ENCODE results near the gene IGSF1.

Gene IGSF1, protein sequence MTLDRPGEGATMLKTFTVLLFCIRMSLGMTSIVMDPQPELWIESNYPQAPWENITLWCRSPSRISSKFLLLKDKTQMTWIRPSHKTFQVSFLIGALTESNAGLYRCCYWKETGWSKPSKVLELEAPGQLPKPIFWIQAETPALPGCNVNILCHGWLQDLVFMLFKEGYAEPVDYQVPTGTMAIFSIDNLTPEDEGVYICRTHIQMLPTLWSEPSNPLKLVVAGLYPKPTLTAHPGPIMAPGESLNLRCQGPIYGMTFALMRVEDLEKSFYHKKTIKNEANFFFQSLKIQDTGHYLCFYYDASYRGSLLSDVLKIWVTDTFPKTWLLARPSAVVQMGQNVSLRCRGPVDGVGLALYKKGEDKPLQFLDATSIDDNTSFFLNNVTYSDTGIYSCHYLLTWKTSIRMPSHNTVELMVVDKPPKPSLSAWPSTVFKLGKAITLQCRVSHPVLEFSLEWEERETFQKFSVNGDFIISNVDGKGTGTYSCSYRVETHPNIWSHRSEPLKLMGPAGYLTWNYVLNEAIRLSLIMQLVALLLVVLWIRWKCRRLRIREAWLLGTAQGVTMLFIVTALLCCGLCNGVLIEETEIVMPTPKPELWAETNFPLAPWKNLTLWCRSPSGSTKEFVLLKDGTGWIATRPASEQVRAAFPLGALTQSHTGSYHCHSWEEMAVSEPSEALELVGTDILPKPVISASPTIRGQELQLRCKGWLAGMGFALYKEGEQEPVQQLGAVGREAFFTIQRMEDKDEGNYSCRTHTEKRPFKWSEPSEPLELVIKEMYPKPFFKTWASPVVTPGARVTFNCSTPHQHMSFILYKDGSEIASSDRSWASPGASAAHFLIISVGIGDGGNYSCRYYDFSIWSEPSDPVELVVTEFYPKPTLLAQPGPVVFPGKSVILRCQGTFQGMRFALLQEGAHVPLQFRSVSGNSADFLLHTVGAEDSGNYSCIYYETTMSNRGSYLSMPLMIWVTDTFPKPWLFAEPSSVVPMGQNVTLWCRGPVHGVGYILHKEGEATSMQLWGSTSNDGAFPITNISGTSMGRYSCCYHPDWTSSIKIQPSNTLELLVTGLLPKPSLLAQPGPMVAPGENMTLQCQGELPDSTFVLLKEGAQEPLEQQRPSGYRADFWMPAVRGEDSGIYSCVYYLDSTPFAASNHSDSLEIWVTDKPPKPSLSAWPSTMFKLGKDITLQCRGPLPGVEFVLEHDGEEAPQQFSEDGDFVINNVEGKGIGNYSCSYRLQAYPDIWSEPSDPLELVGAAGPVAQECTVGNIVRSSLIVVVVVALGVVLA (N-terminal part only)

DNA sequence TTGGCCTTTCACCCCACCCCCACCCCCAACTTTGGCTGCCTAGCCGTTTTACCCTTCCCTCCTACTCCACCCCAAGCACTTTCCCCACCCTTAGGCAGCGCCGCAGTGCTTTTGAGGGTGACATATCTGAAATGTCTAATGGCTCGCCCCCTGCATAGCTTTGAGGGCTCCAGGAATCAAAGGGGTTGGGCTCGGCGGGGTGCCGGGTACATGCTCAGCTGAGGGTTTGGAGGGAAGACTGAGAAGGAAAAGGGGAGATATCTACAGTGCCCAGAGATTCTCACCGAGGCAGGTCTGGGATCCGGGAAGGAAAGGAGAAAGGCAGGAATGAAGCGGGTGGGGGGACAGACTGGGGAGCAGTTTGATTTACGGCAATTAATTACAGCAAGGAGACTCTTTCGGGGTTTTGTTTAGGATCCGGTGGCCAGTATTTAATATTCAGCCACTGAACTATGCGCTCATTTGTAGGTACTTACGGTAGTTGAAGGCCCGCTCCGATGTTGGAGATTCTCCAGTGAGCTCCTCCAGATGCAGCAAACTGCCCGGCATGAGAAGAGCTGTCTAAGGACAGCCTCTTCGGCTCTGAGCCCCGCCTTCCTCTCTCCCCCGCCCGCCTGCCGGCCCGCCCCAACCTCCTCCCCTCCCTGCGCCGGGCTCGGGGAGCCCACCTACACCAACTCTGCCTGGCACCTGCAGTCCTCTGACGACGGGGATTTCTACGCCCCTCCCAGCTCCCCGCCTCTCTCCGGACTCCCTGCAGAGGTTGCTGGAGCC lies at the start of gene IGSF1:
Gene IGSF1, minus strand, starts transcription at position 569 of the 774 bp plus-strand sequence. CDS start 2,632 bp downstream, outside the sequence.
- no peak for DNase-seq

DNA sequence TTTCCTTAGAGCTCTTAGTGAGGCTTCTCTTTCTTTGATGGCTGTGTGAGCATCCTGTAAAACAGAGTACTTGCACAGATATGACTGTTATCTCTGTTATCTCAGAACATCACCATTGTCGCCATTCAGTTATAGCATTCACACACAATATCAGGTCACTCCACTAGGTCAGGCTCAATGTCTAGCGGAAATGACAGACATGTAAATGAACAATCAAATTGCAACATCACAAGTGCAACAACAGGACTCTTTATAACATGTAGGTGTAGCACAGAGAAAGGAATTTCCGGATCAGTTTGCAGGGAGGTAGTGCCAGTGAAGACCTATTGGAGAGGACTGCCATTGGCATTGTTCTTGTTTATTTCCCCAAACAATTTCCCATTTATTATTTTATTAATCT lies 43.2 kb upstream of the IGSF1 start:
- no peak for DNase-seq

DNA sequence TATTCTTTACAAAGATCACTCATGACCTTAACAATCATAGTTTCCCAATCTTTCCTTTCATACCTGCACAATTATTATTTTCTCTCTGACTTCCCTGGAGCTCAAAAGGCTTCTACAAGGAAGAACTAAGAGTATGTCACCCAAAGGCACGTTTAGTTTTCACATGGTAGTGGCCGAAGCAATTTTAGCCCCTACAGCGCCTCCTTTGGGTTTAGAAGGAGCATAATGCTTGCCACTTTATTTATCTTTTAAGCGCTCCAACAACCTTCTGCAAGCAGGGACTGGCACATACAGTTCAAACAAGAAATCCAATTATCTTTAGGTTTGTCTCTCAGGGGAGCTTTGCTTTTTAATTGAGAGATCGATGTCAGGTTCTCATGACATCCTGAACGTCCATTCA lies 42.0 kb upstream of the IGSF1 start:
- no peak for DNase-seq

DNA sequence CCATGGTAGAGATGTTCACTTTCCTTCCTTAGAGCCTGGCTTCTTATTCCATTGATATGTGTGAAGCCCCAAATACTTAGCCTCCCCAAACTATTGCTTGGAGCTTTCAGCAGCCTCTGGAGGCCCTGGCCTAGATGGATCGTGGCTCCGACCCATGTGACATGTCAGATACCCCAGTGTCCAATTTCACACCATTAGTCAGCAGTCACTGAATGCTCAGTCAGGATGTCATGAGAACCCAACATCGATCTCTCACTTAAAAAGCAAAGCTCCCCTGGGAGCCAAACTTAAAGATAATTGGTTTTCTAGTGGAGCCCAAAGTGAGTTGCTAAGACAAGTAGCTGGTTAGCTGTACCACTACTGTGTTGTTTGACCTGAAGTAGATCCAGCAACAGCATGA lies 41.6 kb upstream of the IGSF1 start:
- no peak for DNase-seq

DNA sequence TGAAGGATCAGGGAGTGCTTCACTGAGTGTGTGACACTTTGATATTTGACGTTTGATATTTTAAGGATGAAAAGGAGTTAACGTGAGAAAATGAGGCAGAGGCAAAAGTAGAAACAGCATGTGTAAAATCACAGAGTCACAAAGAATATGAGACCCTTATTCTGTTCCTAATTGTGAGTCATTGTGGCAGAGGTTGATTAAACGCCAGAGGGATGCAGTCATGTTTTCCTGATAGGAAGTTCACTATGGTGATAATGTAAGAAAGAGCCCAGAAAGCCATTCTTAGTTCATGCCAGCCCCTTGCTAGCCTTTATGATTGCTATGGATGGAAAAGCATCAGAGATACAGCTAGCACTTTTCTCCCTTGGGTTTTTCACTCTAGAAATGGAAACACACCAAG lies 33.5 kb upstream of the IGSF1 start:
- DNase-seq: no peak

DNA sequence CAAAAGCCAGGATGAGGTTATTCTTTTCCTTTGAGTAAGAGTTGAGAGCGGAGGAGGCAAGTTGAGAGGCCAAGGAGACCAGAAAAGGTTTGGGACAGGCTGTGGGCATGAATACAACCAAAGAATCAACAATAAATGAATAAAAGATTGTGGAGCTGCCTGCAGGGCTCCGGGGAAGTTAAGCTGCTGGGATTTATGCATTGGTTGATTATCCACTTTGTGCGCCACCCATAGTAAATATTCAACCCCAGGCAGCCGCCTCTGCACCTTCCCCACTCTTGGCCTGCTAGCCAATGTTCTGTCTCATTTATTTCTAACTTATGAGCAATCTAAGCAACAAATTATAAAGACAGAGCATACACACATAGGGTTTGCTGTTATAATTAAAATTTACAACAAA lies 28.2 kb upstream of the IGSF1 start:
- DNase-seq: no peak

DNA sequence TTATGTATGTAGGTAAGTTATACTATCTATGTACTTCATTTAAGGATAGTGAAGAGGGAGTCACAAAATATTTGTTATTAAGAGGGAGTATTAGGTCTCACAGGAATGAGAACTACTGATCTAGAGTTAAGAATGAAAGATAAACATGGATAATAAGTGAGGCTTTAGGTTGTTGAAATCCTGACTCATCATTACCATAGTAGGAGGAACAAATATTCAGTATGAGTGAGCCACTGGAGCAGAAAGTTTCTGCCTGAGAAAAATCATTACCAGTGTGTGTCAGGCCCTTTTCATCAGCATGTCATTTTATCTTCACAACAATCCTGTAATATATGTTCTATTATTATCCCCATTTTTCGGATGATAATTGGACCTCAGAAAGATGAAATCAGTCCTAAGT lies 27.2 kb upstream of the IGSF1 start:
- no peak for DNase-seq

DNA sequence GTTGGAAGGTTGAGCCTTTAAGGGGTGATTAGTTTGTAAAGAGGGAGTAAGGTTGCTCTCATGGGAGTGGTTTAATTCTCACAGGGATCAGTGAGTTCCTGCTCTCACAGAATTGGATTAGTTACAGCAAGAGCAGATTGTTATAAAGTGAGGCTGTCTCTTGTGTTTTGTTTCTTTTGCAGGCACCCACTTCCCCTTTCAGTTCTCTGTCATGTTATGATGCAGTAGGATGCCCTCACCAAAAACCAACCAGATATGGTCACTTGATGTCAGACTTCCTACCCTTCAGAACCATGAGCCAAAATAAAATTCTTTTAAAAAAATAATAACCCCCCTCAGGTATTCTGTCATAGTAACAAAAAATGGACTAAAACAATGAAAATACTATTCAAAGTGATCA lies 19.9 kb upstream of the IGSF1 start:
- no peak for DNase-seq

DNA sequence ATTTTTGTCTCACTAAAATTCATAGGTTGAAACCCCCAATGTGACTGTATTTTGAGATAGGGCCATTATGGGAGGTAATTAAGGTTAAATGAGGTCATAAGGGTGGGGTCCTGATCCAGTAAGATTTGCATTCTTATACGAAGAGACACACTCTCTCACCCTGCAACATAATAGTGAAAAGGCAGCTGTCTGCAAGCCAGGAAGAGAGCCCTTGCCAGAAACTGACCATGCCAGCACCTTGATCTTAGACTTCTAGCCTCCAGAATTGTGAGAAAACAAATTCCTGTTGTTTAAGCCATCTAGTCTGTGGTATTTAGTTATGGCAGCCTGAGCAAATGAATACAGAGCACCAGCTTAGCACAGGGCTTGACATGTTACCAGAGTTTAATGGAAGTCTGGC lies 17.5 kb upstream of the IGSF1 start:
- DNase-seq: no peak

DNA sequence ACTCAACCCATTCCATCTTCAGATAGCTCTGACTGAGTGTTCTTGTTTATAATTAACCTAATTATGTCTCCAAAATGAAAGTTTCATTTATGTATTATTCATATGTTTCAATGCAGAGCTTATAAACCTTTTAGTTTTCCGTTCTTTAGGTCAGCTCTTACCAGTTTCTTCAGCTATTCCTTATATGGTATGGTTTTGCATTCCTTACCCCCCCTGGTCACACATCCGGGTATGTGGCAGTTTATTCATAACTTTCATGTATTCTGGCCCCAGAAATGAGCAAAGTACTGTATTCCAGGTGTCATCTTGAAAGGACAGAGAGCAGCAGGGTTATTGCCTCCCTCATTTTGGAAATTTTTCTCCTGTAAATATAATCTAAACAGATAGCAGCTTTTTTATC lies 16.8 kb upstream of the IGSF1 start:
- no peak for DNase-seq

DNA sequence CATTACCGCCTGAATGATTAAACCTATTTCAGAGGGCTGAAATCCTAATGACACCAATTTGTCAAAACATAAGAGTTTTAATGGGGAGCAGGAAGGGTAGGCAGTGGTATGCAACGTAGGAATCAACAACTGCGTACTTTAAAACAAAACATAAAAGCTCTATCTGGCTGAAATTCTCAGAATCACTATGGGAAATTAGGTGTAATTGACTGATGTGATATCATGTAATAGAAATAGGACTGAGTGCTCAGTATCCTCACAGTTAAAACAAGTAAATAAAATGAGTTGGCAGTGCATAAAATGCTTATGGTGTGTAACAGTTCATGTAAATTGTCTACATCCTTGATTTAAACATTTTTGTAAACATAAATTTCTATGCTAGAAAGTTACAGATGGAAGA lies 13.6 kb upstream of the IGSF1 start:
- DNase-seq: no peak

DNA sequence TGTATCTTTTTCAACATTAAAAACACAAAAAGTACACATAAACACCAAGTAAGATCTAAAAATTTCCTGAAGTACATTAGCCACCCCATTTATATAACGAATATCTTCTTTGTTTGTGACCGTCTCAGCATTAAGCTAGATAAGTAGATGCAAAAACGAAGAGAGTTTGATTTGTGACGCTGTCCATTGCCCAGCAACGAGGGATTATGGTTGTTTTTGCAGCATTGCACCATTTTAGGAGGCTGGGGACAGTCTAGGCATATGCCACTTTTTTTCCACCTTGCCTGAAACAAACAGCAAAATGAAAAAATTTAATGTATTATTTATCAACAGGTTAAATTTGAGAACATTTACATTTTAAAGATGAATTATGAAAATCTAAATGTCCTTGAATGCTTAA lies 12.0 kb upstream of the IGSF1 start:
- DNase-seq: no peak

DNA sequence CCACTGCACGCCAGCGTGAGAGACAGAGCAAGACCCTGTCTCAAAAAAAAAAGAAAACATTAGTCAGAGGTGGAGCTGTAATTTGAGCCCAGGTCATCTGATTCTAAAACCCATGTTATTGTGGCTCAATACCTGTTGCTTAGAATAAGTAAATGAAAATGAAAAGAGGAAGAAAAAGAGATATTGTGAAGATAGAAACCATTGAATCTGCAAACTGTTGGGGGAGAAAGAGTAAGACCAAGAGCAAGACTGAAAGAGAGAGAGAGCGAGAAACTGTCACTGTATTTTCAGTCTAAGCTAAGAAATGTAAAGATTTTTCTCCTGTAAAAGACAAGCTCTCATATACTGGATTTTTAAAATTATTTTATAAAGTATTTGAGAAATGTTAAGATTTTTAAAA lies 9.7 kb upstream of the IGSF1 start:
- DNase-seq: no peak

DNA sequence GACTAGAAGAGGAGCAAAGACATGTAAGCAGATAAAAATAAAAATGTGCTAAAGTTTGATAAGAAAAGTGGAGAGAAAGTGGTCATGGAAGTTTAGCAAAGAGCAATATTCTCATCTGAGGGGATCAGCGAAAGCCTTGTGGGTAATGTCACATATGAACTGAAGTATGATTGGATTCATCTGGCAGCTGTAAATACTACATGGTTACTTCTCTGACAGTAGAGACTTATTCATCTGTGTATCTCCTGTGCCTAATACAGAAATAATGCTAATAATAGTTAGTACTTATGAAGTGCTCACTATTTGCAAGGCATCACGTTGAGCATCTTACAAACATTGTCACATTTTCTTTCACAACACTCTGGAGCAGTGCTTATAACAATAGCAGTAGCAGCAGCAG lies 8.9 kb upstream of the IGSF1 start:
- no peak for DNase-seq

DNA sequence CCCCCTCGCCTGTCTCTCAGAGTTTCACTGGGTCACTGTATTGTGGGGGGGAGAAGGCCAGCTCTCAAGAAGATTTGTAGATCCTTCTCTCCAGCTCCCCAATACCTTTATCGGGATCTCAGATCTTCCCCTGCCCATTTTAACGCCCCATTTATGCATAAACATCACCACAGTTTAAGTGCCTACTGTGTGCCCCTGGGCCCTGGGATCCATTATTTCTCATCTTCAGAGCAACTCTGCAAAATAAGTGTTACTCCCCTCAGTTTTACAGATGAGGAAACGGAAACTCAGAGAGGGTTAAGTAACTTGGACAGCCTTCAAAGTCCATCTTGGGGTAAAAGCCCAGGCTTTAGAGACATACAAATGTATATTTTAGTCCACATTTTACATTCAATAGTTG lies 421 bp upstream of the IGSF1 start:
- DNase-seq: no peak

DNA sequence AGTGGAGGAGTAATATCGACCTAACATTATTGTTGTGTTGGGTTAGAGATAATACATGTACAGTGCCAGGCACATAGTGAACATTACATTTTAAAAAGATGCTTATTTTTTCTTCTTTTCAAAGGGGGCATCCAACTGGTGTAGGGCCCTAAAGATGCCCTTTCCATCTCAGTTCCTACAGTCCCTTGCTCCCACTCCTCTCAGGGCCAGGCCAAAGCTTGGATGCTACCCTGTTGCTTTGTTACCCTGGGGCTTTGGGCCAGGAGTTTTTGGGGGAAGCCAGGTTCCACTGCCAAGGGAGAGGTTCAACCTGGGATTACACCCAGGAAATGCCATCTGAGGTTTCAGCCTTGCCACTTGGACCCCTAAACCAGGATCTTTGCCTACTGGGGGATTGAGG lies 918 bp downstream of the IGSF1 start:
- DNase-seq: no peak

DNA sequence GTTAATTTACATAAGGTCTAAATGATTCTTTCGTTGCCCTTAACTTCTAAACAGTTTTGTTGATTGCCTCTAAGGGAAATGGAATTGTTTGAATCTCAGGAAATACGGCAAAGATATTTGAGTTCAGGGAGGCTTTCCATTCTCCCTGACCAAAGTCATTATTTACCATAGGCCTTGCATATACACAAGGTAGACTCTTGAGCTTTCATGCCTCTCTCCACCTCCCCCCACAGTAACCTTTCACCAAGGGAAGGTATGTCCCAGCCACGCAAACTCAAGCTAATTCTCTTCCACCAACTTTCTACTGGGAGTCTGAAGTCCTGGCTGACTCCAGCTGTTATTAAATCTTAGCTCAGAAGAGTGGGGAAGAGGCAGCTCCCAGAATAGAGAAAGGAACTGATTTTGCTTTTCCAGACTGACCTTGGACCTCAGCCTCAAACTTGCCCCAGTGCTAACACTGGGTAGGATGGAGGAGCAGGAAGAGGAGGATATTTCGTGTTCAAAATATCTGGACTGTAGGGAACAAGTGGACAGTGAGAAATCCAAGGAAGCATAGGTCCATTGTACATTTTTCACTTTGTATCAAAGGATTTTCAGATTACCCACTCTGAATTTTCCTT lies 1.4 kb downstream of the IGSF1 start:
- DNase-seq: no peak

DNA sequence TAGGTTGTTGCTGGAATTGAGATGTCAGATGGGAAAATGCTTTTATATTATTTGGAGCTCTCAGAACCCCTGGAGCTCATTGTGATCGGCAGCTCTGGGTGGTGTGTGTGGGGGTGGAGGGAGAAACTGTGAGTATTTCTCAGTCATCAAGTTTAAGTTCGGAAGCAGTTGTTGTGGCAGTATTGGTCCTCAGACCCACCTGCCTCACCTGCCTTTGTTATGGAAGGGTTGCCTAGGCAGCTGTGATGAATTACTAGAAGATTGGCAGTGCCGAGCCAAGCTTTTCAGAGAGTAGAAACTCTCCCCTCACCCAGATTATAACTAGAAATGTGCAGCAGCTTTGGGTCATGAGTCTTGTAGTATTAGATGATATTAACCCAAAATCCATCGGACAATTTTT lies 9.5 kb downstream of the IGSF1 start:
- DNase-seq: no peak

DNA sequence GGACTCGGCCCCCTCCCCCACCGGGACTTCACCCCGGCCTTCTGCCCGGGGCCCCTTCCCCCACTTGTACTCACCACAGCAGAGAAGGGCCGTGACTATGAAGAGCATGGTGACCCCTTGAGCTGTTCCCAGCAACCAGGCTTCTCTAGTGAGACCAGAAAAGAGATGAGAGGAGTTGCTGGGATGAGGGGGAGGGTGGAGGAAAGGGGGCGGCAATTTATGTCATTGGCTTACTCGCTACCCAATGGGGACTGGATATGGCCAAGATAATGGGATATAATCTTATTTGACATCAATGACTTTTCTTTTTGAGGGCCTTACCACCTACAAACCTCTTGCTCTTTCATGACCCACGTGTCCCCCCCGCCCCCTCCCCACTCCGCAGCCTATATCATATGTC lies 9.9 kb downstream of the IGSF1 start:
- no peak for DNase-seq

DNA sequence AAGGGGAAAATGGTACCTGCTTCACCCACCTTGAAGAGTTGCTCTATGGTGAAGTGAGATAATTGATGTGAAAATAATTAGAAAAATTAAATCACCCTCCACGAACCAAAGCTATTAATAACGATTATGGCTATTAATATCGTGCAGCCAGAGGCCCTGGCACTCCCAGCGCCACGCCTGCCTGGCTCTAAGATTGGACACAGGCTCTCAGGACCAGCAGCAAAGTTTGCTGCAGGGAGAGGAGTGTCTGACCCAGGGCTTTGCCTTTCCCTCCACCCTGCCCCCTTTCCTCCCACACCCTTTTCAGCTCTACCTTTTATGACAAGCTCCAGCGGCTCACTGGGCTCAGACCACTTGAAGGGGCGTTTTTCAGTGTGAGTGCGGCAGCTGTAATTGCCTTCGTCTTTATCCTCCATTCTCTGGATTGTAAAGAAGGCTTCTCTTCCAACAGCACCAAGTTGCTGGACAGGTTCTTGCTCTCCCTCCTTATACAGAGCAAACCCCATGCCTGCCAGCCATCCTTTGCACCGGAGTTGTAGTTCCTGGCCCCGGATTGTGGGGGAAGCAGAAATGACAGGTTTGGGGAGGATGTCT lies 11.5 kb downstream of the IGSF1 start:
- DNase-seq: no peak

DNA sequence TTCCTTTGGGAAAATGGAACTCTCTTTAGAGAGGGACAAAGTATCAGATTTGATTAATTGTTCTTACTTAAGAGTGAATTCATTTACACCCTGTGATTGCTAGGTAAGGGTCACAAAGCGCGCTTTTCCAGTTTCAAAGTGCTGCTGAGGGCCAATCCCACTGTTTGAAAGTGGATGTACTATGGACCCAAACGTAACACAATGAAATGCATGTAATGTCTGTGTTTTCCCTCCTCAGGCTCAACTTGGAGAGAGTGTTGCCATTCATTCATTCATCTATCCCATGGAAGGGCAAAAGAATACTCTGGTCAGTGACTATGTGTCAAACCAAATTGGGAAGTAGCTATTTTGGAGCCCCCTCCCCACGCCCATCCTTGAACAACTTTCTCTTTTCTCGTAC lies 16.1 kb downstream of the IGSF1 start:
- DNase-seq: no peak

DNA sequence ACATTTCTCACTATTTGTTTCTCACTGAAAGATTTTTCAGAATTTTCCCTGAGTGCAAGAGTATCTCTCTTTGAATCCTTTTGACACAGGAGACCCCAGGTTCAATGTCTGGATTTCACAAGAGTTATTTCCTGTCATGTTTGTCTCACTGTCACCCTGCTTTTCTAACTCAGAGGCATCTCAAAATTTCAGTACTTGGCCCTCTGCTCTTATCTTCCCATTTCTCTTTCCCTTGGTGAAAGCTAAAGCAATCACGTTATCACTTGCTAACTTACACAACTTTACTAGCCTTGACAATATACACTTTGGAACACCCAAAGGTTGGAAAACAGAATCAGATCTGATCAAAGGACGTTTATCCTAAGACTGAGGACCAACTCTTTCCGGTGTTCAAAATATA lies 17.3 kb downstream of the IGSF1 start:
- DNase-seq: no peak

Data from inflammatory macrophage treated with lipopolysaccharide for 4 hours (primary cell).